Measurements from ENCODE around the gene SUCLG2.

Gene SUCLG2

GRCh38 chr3:67609709-67610108 is 44.7 kb downstream of the SUCLG2 start:
- H3K4me1 ChIP-seq (ENCODE audit: control insufficient read depth in 1 of 2, insufficient read depth in 2 of 2, low read length in 2 of 2), result no peaks in the 10 kb centered on the region
- H3K36me3 ChIP-seq (ENCODE audit: control insufficient read depth in 1 of 2, insufficient read depth in 2 of 2, low read length in 2 of 2), result peaks cover 17 to 36% of the 10 kb centered on the region in 2 donors
- H3K4me3 ChIP-seq (ENCODE audit: low read depth in 1 of 2, low read length in 2 of 2), result no peak overlapping the region
- no peaks in the 10 kb centered on the region for H3K9me3 ChIP-seq (ENCODE audit: control insufficient read depth in 1 of 2, low read length in 2 of 2)
- no peak overlapping the region for H3K27ac ChIP-seq (ENCODE audit: low read length)
- H3K27me3 ChIP-seq (ENCODE audit: low read depth, low read length), result no peaks in the 10 kb centered on the region

GRCh38 chr3:67608034-67608433 is 46.4 kb downstream of the SUCLG2 start:
- Histone ChIP-seq H3K9me3 (ENCODE audit: control insufficient read depth in 1 of 2, low read length in 2 of 2) (no peaks in the 10 kb centered on the region), H3K4me3 (ENCODE audit: low read depth in 1 of 2, low read length in 2 of 2) (no peak overlapping the region), H3K27me3 (ENCODE audit: low read depth, low read length) (no peaks in the 10 kb centered on the region), H3K4me1 (ENCODE audit: control insufficient read depth in 1 of 2, insufficient read depth in 2 of 2, low read length in 2 of 2) (no peaks in the 10 kb centered on the region), H3K36me3 (ENCODE audit: control insufficient read depth in 1 of 2, insufficient read depth in 2 of 2, low read length in 2 of 2) (peaks cover 22 to 36% of the 10 kb centered on the region in 2 donors), H3K27ac (ENCODE audit: low read length) (no peak overlapping the region)

- no peaks in the 10 kb centered on the region for H3K9me3 ChIP-seq (ENCODE audit: control insufficient read depth in 1 of 2, low read length in 2 of 2)
- H3K27me3 ChIP-seq (ENCODE audit: low read depth, low read length), result no peaks in the 10 kb centered on the region
- H3K27ac ChIP-seq (ENCODE audit: low read length), result no peak overlapping the region
- peaks cover 22 to 31% of the 10 kb centered on the region in 2 donors for H3K36me3 ChIP-seq (ENCODE audit: control insufficient read depth in 1 of 2, insufficient read depth in 2 of 2, low read length in 2 of 2)
- no peak overlapping the region for H3K4me3 ChIP-seq (ENCODE audit: low read depth in 1 of 2, low read length in 2 of 2)
- no peaks in the 10 kb centered on the region for H3K4me1 ChIP-seq (ENCODE audit: control insufficient read depth in 1 of 2, insufficient read depth in 2 of 2, low read length in 2 of 2)
Measured at GRCh38 chr3:67605377-67605776, 49.0 kb downstream of the SUCLG2 start.

- Histone ChIP-seq H3K4me3 (ENCODE audit: low read depth in 1 of 2, low read length in 2 of 2) (no peak overlapping the region), H3K27ac (ENCODE audit: low read length) (no peak overlapping the region), H3K4me1 (ENCODE audit: control insufficient read depth in 1 of 2, insufficient read depth in 2 of 2, low read length in 2 of 2) (no peaks in the 10 kb centered on the region), H3K36me3 (ENCODE audit: control insufficient read depth in 1 of 2, insufficient read depth in 2 of 2, low read length in 2 of 2) (peaks cover 15 to 16% of the 10 kb centered on the region in 2 donors), H3K9me3 (ENCODE audit: control insufficient read depth in 1 of 2, low read length in 2 of 2) (no peaks in the 10 kb centered on the region), H3K27me3 (ENCODE audit: low read depth, low read length) (no peaks in the 10 kb centered on the region)
Measured at GRCh38 chr3:67602816-67603215, 51.6 kb downstream of the SUCLG2 start.

- Histone ChIP-seq H3K27ac (ENCODE audit: low read length) (no peak overlapping the region), H3K27me3 (ENCODE audit: low read depth, low read length) (no peaks in the 10 kb centered on the region), H3K36me3 (ENCODE audit: control insufficient read depth in 1 of 2, insufficient read depth in 2 of 2, low read length in 2 of 2) (peaks cover 9 to 14% of the 10 kb centered on the region in 2 donors), H3K4me3 (ENCODE audit: low read depth in 1 of 2, low read length in 2 of 2) (no peak overlapping the region), H3K4me1 (ENCODE audit: control insufficient read depth in 1 of 2, insufficient read depth in 2 of 2, low read length in 2 of 2) (no peaks in the 10 kb centered on the region), H3K9me3 (ENCODE audit: control insufficient read depth in 1 of 2, low read length in 2 of 2) (no peaks in the 10 kb centered on the region)
Measured at GRCh38 chr3:67601919-67602608, 52.3 kb downstream of the SUCLG2 start.

GRCh38 chr3:67601385-67601784 is 53.0 kb downstream of the SUCLG2 start:
- H3K27ac ChIP-seq (ENCODE audit: low read length), result no peak overlapping the region
- peaks cover 6 to 14% of the 10 kb centered on the region in 2 donors for H3K36me3 ChIP-seq (ENCODE audit: control insufficient read depth in 1 of 2, insufficient read depth in 2 of 2, low read length in 2 of 2)
- H3K4me1 ChIP-seq (ENCODE audit: control insufficient read depth in 1 of 2, insufficient read depth in 2 of 2, low read length in 2 of 2), result no peaks in the 10 kb centered on the region
- no peaks in the 10 kb centered on the region for H3K27me3 ChIP-seq (ENCODE audit: low read depth, low read length)
- H3K4me3 ChIP-seq (ENCODE audit: low read depth in 1 of 2, low read length in 2 of 2), result no peak overlapping the region
- H3K9me3 ChIP-seq (ENCODE audit: control insufficient read depth in 1 of 2, low read length in 2 of 2), result no peaks in the 10 kb centered on the region

GRCh38 chr3:67599821-67600220 is 54.6 kb downstream of the SUCLG2 start:
- peaks cover under 1 to 21% of the 10 kb centered on the region in 2 donors for H3K36me3 ChIP-seq (ENCODE audit: control insufficient read depth in 1 of 2, insufficient read depth in 2 of 2, low read length in 2 of 2)
- H3K4me3 ChIP-seq (ENCODE audit: low read depth in 1 of 2, low read length in 2 of 2), result no peak overlapping the region
- H3K27ac ChIP-seq (ENCODE audit: low read length), result no peak overlapping the region
- no peaks in the 10 kb centered on the region for H3K9me3 ChIP-seq (ENCODE audit: control insufficient read depth in 1 of 2, low read length in 2 of 2)
- H3K4me1 ChIP-seq (ENCODE audit: control insufficient read depth in 1 of 2, insufficient read depth in 2 of 2, low read length in 2 of 2), result no peaks in the 10 kb centered on the region
- H3K27me3 ChIP-seq (ENCODE audit: low read depth, low read length), result no peaks in the 10 kb centered on the region

GRCh38 chr3:67598814-67599556 is 55.4 kb downstream of the SUCLG2 start:
- Histone ChIP-seq H3K27me3 (ENCODE audit: low read depth, low read length) (no peaks in the 10 kb centered on the region), H3K27ac (ENCODE audit: low read length) (no peak overlapping the region), H3K36me3 (ENCODE audit: control insufficient read depth in 1 of 2, insufficient read depth in 2 of 2, low read length in 2 of 2) (peaks cover 0 to 16% of the 10 kb centered on the region in 2 donors), H3K4me3 (ENCODE audit: low read depth in 1 of 2, low read length in 2 of 2) (no peak overlapping the region), H3K4me1 (ENCODE audit: control insufficient read depth in 1 of 2, insufficient read depth in 2 of 2, low read length in 2 of 2) (no peaks in the 10 kb centered on the region), H3K9me3 (ENCODE audit: control insufficient read depth in 1 of 2, low read length in 2 of 2) (no peaks in the 10 kb centered on the region)

- no peaks in the 10 kb centered on the region for H3K4me1 ChIP-seq (ENCODE audit: control insufficient read depth in 1 of 2, insufficient read depth in 2 of 2, low read length in 2 of 2)
- H3K27me3 ChIP-seq (ENCODE audit: low read depth, low read length), result no peaks in the 10 kb centered on the region
- H3K9me3 ChIP-seq (ENCODE audit: control insufficient read depth in 1 of 2, low read length in 2 of 2), result no peaks in the 10 kb centered on the region
Measured at GRCh38 chr3:67595424-67595823, 59.0 kb downstream of the SUCLG2 start.

GRCh38 chr3:67593761-67594234 is 60.6 kb downstream of the SUCLG2 start:
- Histone ChIP-seq H3K27ac (ENCODE audit: low read length) (no peak overlapping the region), H3K27me3 (ENCODE audit: low read depth, low read length) (no peaks in the 10 kb centered on the region), H3K9me3 (ENCODE audit: control insufficient read depth in 1 of 2, low read length in 2 of 2) (no peaks in the 10 kb centered on the region), H3K4me1 (ENCODE audit: control insufficient read depth in 1 of 2, insufficient read depth in 2 of 2, low read length in 2 of 2) (no peaks in the 10 kb centered on the region), H3K36me3 (ENCODE audit: control insufficient read depth in 1 of 2, insufficient read depth in 2 of 2, low read length in 2 of 2) (peaks cover 0 to 12% of the 10 kb centered on the region in 2 donors), H3K4me3 (ENCODE audit: low read depth in 1 of 2, low read length in 2 of 2) (no peak overlapping the region)

More at GRCh38 chr3:67595424-67595823, 59.0 kb downstream of the SUCLG2 start:
- peaks cover 0 to 16% of the 10 kb centered on the region in 2 donors for H3K36me3 ChIP-seq (ENCODE audit: control insufficient read depth in 1 of 2, insufficient read depth in 2 of 2, low read length in 2 of 2)
- no peak overlapping the region for H3K4me3 ChIP-seq (ENCODE audit: low read depth in 1 of 2, low read length in 2 of 2)
- H3K27ac ChIP-seq (ENCODE audit: low read length), result no peak overlapping the region

- H3K4me3 ChIP-seq (ENCODE audit: low read depth in 1 of 2, low read length in 2 of 2), result no peak overlapping the region
- no peaks in the 10 kb centered on the region for H3K27me3 ChIP-seq (ENCODE audit: low read depth, low read length)
- no peak overlapping the region for H3K27ac ChIP-seq (ENCODE audit: low read length)
- H3K36me3 ChIP-seq (ENCODE audit: control insufficient read depth in 1 of 2, insufficient read depth in 2 of 2, low read length in 2 of 2), result peaks cover 0 to 7% of the 10 kb centered on the region in 2 donors
- peaks cover 0 to 4% of the 10 kb centered on the region in 2 donors for H3K4me1 ChIP-seq (ENCODE audit: control insufficient read depth in 1 of 2, insufficient read depth in 2 of 2, low read length in 2 of 2)
- no peaks in the 10 kb centered on the region for H3K9me3 ChIP-seq (ENCODE audit: control insufficient read depth in 1 of 2, low read length in 2 of 2)
Measured at GRCh38 chr3:67592057-67592456, 62.4 kb downstream of the SUCLG2 start.
